Stimulated activated CD8-positive, alpha-beta memory T cell treated with anti-CD3 and anti-CD28 coated beads, Interleukin-12 subunit alpha, Interleukin-12 subunit beta, amount 100 ng/mL, for 4 hours (primary cell): Measurements from ENCODE around the gene SLC4A9.
"Not testable (repeated sequence)": the region's sequence is repeated elsewhere in the genome, so short reads cannot be mapped to it uniquely, and the experiment has no call there.

Experiments used
- DNase-seq: peaks from one replicate; pipeline ENCODE4 v3.0.0-alpha.2; 2020; ENCODE audit warnings: low read depth

Gene SLC4A9

DNA sequence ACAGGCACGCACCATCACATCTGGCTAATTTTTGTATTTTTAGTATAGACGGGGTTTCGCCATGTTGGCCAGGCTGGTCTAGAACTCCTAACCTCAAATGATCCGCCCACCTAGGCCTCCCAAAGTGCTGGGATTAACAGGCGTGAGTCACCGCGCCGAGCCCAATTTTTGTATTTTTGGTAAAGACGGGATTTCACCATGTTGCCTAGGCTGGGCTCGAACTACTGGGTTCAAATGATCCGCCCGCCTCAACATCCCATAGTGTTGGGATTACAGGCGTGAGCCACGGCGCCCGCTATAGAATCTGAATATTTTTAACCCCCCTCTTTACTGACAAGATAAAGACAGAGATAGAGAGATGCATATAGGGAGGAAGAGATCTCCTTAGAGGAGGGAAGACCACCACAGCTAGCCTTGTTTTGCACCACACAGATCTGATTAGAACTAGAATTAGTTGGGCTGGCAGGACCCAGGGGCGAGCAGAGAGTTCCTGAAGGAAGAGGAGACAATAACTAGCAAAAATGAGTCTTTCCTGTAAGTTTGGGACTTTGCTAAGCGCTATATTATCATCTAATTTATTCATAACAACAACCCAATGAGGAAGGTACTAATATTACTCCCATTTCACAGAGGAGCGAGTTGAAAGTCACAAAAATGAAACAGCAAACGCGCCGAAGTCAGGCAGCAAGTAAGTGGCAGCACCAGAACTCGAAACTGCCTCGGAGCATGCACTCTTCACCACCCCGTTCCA, 40.2 kb downstream of the SLC4A9 start:
- DNase-seq, result no peak

DNA sequence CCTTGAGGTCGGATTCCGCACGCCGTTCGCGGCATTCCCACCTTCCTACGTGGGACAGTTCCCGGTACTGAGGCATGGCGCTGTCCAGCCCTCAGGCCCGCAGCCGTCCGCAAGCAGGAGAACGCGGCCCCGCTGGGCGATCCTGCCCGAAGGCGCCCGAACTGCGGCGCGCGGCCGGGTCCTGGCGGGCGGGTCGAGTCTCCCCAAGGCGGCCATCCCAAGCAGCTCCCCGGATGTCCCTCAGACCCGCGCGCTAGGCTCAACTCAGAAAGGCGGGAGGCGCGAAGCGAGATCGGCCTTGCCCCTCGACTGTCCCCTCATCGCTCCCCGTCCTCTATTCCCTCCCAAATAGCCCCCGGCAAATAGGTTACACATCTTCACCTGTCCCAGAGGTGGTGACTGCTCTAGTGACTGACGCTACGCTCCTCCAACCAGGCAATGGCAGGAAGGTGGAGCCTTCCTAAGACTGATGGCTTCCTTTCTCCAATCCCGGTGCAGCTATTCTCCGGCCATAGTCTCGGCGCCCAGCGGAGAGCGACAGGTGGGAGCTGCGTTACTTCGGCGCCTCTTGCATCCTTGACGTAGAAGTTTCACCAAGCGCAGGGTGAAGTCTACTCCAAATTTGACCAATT, 40.9 kb downstream of the SLC4A9 start:
- DNase-seq, result peak; percentile 70

DNA sequence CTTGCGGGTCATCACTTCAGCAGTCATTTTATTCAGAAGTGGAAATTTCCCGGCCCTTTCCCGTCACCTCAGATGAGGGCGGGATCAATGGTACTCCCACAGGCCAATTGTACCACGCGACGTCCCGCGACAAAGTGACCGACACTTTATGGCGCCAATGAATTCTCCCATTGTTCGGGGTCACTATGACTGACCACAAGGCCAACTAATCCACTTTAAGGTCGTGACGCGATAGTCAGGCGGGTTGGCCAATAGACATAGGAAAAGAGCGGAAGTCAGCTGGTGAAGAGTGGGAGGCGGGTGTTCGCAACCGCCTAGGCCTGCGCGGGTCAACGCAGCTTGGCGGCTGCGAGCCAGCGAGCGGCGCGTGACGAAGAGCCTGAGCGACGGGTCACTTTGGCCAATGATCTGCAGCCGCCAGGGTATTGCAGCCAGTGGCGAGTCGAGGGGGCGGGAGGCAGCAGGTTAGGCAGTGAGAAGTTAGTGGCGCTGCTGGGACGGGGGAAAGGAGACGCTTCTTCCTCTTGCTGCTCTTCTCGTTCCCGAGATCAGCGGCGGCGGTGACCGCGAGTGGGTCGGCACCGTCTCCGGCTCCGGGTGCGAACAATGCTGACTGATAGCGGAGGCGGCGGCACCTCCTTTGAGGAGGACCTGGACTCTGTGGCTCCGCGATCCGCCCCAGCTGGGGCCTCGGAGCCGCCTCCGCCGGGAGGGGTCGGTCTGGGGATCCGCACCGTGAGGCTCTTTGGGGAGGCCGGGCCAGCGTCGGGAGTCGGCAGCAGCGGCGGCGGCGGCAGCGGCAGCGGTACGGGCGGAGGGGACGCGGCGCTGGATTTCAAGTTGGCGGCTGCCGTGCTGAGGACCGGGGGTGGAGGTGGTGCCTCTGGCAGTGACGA, 41.6 kb downstream of the SLC4A9 start, which contains the start of gene ANKHD1:
Gene ANKHD1 (plus strand): TSS at position 472 of the 896 bp plus-strand sequence. CDS start 135 bp downstream, at position 607.
- peak; percentile 95 for DNase-seq

DNA sequence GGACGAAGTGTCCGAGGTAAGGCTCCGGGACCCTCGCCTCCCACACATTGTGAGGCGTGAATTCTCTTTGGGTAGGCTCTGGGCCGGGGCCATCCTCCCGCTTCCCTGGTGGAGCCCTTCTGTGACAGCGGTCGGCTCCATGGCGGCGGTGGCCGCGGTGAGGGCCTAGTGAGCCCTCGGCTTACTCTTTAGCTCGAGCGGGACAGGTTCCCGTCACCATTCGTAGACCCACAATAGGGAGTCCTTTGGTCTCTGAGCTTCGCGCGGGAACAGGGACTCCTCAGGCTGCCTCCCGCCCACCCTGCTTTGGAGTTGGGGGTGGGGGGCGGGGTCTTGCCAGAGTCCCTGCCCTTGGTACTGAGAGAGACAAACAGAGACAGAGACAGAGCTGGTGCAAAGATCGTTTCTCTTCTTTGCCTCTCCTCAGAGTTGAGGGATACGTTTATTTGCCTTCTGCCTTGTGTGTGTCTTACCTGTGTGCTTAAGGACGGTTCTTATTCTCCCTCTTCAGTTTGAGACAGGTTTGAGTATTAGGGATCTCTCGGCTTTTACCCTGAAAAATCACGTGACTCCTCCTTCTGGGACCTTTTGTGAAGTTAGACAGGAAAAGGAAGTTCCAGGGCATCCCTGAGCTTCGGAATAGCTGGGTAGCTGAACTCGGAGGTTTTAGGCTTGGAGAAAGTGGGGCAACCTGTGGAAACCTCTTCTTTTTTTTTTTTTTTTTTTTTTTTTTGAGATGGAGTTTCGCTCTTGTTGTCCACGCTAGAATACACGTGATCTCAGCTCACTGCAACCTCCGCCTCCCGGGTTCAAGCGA, 42.5 kb downstream of the SLC4A9 start:
- DNase-seq, result peak; percentile 33

DNA sequence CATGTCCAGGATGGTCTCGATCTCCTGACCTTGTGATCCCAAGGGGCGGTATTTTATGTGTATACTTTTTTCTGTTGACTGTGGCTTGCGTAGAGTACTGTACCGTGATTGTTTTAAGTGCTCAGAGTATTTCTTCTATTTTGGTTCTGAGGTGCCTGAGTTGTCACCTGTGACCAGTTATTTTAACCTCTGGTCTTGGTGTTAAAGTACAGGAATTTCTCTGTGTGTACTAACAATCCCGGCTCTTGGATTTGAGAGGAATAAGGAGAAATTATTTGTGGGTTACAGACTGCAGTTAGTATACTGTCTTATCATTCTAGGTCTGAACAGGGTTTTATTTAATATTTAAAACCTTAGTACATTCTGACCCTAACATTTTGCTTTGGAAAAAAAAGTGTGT, 43.6 kb downstream of the SLC4A9 start:
- DNase-seq, result no peak

DNA sequence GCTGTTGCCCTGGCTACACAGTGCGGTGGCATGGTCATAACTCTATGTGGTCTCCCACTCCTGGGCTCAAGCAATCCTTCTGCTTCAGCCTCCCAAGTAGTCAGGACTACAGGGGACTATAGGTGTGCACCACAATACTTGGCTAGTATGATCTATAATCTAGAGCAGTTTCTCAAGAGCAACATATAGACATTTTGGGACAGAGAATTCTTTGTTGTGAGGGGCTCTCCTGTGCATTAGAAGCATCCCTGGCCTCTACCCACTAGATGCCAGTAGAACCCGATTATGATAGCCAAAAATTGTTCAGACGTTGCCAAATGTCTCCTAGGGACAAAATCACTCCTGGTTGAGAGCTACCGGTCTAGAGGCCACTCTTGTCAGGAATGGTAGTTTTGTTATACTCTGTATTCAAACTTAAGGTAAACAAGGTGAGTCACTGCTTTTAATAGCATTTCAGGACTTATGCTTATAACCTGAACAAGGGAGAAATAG, 48.8 kb downstream of the SLC4A9 start:
- no peak for DNase-seq

DNA sequence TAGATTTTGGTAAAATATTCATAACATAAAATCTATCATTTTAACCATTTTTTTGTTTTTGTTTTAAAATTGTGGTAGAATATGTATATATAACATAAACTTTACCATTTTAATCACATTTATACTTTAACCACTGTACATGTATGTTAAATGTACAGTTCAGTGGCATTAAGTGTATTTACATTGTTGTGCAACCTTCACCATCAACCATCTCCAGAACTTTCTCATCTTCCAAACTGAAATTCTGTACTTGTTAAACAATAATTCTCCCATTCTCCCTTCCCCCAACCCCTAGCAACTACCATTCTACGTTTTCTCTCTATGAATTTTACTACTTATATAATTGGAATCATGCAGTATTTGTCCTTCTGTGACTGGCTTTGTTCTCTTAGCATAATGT, 53.2 kb downstream of the SLC4A9 start:
- DNase-seq, result no peak

DNA sequence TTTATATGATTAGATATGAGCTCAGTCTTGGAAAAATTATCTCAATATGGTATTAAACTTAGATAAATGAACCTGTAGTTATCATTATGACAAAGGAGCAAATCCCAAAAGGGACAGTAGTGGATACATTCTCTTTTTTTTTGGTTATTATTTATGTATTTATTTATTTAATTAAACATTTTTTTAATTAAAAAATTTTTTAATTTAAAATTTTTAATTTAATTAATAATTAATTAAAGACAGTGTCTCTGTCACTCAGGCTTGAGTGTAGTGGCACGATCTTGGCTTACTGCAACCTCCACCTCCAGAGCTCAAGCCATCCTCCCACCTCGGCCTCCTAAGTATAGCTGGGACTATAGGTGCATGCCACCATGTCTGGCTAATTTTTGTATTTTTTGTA, 57.2 kb downstream of the SLC4A9 start:
- no peak for DNase-seq

DNA sequence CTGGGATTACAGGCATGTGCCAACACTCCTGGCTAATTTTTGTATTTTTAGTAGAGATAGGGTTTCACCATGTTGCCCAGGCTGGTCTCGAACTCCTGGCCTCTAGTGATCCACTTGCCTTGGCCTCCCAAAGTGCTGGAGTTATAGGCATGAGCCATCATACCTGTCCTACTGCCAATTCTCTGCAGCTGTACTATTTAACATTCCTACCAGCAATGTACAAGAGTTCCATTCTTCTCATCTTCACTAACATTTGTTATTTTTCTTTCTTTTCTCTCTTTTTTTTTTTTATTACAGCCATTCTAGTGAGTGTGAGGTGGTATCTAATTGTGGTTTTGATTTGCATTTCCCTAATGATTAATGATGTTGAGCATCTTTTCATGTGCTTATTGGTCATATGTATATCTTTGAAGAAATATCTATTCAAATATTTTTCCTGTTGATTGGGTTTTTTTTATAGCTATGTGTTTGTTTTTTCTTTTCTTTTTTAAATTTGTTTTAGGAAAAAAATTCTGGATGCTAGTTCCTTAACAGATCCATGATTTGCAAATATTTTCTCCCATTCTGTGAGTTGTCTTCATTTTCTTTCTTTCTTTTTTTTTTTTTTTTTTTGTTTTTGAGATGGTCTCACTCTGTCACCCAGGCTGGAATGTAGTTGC, 59.0 kb downstream of the SLC4A9 start:
- no peak for DNase-seq

DNA sequence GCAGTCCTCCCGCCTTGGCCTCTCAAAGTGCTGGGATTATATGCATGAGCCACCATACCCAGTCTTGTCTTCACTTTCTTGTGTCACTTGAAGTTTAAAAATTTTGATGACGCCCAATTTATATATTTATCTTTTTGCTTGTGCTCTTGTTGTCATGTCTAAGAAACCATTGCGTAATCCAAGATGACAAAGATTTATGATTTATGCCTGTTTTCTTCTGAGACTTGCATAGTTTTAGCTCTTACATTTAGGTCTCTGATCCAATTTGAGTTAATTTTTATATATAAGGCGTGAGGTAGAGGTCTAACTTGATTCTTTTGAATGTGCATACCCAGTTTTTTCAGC, 60.2 kb downstream of the SLC4A9 start:
- no peak for DNase-seq

DNA sequence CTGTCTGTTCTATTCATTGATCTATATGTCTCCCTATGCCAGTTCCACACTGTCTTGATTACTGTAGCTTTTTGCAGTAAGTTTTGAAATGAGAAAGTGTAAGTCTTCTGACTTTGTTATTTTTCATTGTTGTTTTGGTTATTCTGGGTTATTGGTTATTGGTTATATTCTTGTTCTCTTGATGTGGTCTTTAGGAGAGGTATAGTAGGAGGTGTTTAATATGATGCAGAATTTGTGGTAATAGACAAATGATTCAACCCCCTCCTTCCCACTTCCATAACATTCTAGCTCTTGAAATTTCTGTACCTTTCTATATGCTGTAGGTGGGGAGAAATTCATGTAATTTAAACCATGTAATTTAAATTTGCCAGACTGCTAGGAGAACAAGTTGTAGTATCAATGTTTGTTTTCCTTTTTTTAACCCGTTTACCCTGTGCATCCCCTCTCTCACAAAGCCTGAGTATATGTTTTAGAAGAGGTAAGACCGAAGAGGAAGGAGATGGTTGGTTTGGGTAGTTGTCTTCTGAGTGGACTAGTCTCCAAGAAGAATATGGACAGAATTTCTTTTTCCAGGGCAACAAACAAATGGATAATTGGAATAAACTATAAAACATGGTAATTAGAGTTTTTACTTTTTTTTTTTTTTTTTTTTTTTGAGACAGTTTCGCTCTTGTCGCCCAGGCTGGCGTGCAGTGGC, 60.8 kb downstream of the SLC4A9 start:
- no peak for DNase-seq

DNA sequence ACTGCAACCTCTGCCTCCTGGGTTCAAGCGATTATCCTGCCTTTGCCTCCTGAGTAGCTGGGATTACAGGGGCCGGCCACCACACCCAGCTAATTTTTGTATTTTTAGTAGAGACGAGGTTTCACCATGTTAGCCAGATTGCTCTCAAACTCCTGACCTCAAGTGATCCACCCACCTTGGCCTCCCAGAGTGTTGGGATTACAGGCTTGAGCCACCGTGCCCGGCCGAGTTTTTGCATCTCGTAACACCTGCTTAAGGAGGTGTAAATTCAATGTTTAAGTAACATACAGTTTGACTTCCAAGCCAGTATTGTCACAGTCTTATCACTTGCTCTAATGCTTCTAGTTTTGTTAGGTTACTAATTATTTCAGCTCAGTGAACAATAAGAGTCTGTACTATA, 61.4 kb downstream of the SLC4A9 start:
- DNase-seq, result not testable (repeated sequence)

DNA sequence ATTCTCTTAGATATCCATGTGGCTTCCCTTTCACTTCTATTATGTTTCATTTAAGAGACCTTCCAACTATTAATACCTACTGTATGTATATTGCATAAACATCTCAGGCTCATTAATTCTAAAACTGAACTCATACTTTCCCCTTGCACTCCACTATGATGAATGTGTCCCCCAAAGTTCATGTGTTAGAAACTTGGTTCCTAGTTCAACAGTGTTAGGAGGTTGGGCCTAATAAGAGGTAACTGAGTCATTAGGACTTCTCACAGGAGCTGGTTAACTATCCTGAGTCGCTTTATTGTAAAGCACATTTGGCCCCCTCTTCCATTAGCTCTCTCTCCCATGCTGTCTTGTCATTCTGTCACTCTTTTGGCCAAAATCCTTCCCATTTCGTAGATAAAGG, 63.6 kb downstream of the SLC4A9 start:
- DNase-seq, result no peak

DNA sequence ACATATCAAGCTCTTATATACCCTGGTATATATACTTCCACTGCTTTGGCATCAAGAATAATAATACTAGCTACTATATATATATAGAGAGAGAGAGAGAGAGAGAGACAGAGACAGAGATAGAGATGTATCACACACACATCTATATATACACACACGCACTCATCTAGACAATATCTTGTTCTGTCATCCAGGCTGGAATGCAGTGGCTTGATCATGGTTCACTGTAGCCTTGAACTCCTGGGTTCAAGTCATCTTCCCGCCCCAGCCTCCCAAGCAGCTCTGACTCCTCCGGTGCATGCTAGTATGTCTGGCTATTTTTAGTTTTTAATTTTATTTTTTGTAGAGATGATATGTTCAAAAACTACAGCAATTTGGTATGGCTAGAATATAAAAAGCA, 64.1 kb downstream of the SLC4A9 start:
- DNase-seq, result no peak
